Erythroblast (primary cell): ENCODE measurements around the gene PPP1R36.

Experiments
- GATA1 ChIP-seq: IDR thresholded peaks from 2 replicates; pipeline ENCODE4 v1.6.1; 2011; ENCODE audit warnings: low read depth, mild to moderate bottlenecking, control low read depth, low read length, moderate library complexity
- POLR2A ChIP-seq: IDR thresholded peaks from 2 replicates; pipeline ENCODE4 v1.6.1; 2011; ENCODE audit warnings: mild to moderate bottlenecking, low read length

GRCh38 chr14:64614166-64614565 is 64.4 kb downstream of the PPP1R36 start:
- TF ChIP-seq POLR2A: no peak
- no peak for TF ChIP-seq GATA1
